HUES48 (cell line): ENCODE results near the gene MS4A8.
"Not testable (repeated sequence)": the region's sequence is repeated elsewhere in the genome, so short reads cannot be mapped to it uniquely, and the experiment has no call there.

Experiments used
- H3K27ac ChIP-seq: one replicate; pipeline ENCODE4 v1.7.0; 2013; ENCODE audit warnings: low read depth, low read length, inconsistent platforms
- H3K27me3 ChIP-seq: 2 replicates; pipeline ENCODE4 v1.6.1; 2013; ENCODE audit warnings: mild to moderate bottlenecking, low read length; ENCODE audit not compliant: control insufficient read depth, insufficient read depth
- H3K36me3 ChIP-seq: 2 replicates; pipeline ENCODE4 v1.6.1; 2013; ENCODE audit warnings: low read length; ENCODE audit not compliant: control insufficient read depth, insufficient read depth
- H3K4me1 ChIP-seq: 2 replicates; pipeline ENCODE4 v1.6.1; 2013; ENCODE audit warnings: mild to moderate bottlenecking, low read length; ENCODE audit not compliant: control insufficient read depth, insufficient read depth
- H3K4me3 ChIP-seq: 2 replicates; pipeline ENCODE4 v1.5.1; 2013; ENCODE audit warnings: mild to moderate bottlenecking, low read depth, low read length
- H3K9ac ChIP-seq: 2 replicates; pipeline ENCODE4 v1.6.1; 2013; ENCODE audit warnings: mild to moderate bottlenecking, low read depth, low read length, moderate library complexity
- H3K9me3 ChIP-seq: 2 replicates; pipeline ENCODE4 v1.6.1; 2013; ENCODE audit warnings: low read length; ENCODE audit not compliant: control insufficient read depth, insufficient read depth

MS4A8 gene, protein sequence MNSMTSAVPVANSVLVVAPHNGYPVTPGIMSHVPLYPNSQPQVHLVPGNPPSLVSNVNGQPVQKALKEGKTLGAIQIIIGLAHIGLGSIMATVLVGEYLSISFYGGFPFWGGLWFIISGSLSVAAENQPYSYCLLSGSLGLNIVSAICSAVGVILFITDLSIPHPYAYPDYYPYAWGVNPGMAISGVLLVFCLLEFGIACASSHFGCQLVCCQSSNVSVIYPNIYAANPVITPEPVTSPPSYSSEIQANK

DNA sequence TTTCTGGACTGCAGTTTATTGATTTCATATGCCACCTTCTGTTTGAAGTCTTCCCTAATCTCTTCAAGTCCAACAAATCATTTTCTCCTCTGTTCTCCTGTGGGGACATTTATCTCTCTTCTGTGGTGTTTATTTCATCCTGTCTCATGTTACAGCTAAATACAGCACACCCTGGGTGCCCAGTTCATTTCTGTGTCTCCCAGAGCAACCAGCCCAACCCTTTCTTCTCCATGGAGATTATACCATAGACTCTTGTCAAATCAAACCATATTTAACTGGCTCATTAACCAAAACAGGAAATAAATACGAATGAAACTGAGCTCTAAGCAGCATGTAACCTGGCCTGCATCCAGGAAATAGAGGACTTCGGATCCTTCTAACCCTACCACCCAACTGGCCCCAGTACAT, at the start of gene MS4A8:
Gene MS4A8 (plus strand): TSS at position 329 of the 408 bp plus-strand sequence. CDS start 1,249 bp downstream, outside the sequence.
- Histone ChIP-seq H3K9ac (no peak within 1 kb of the TSS), H3K36me3 (no peaks in the 10 kb centered on the region), H3K9me3 (no peaks in the 10 kb centered on the region), H3K27me3 (no peaks in the 10 kb centered on the region), H3K4me3 (no peak within 1 kb of the TSS), H3K27ac (no peak within 1 kb of the TSS), H3K4me1 (peaks cover 4% of the 10 kb centered on the region; the same call in 1 of the 2 replicates)

- Histone ChIP-seq H3K4me3 (no peak overlapping the region), H3K4me1 (no peaks in the 10 kb centered on the region), H3K36me3 (no peaks in the 10 kb centered on the region), H3K27me3 (no peaks in the 10 kb centered on the region), H3K9ac (no peak overlapping the region), H3K9me3 (peaks cover 11% of the 10 kb centered on the region), H3K27ac (no peak overlapping the region)
Measured at GRCh38 chr11:60657888-60658287, 41.5 kb upstream of the MS4A8 start.

DNA sequence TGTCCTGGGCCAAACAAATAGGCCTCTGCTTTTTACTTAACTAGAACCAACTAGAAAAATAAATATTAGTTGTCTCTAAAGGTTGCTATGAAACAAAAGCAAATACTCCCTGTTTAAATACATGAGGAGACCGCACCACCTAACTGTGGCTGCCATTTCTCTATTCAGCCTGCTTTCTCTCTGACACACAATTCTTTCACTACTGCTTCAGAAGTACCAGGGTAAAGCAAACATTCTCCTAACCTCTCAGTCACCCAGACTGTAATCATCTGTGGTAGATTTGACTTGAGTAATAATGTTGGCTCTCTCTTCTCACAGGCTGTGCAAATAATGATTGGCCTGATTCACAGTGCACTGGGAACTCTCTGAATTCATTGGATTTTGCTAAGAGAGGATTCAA, 41.0 kb upstream of the MS4A8 start:
- Histone ChIP-seq H3K27ac (no peak overlapping the region), H3K4me1 (no peaks in the 10 kb centered on the region), H3K9me3 (peaks cover 9% of the 10 kb centered on the region), H3K9ac (no peak overlapping the region), H3K27me3 (no peaks in the 10 kb centered on the region), H3K4me3 (no peak overlapping the region), H3K36me3 (no peaks in the 10 kb centered on the region)

DNA sequence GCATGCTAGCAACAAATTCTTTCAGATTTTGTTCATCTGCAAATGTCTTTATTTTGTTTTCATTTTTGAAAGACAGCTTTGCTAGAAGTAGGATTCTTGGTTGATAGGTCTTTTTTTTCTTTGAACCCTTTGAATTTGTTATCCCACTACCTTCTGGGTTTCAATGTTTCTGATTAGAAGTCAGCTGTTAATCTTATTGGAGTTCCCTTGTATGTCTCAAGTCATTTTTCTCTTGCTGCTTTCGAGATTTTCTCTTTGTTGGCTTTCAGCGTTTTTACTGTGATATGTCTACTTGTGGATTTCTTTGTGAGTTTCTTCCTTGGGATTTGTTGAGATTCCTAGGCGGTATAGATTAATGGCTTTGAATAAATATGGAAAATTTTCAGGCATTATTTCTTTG, 27.2 kb upstream of the MS4A8 start:
- no peaks in the 10 kb centered on the region for H3K27me3 ChIP-seq
- peaks cover 65% of the 10 kb centered on the region for H3K9me3 ChIP-seq
- no peaks in the 10 kb centered on the region for H3K4me1 ChIP-seq
- H3K9ac ChIP-seq: no peak overlapping the region
- no peaks in the 10 kb centered on the region for H3K36me3 ChIP-seq
- H3K4me3 ChIP-seq: no peak overlapping the region
- H3K27ac ChIP-seq: no peak overlapping the region

DNA sequence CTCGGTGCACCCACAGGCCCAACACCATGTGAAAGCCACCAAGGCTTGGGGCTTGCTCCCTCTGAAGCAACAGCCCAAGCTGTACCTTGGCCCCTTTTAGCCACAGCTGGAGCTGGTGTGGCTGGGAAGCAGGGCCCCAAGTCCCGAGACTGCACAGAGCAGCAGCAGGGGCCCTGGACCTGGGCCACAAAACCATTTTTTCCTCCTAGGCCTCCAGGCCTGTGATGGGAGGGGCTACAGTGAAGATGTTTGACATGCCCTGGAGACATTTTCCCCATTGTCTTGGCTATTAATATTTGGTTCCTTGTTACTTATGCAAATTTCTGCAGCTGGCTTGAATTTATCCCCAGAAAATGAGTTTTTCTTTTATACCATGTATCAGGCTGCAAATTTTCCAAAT, 21.2 kb upstream of the MS4A8 start:
- H3K4me1 ChIP-seq, H3K4me3 ChIP-seq, H3K9ac ChIP-seq, H3K27me3 ChIP-seq, H3K36me3 ChIP-seq, H3K27ac ChIP-seq: not testable (repeated sequence)
- peaks cover 68% of the 10 kb centered on the region for H3K9me3 ChIP-seq

DNA sequence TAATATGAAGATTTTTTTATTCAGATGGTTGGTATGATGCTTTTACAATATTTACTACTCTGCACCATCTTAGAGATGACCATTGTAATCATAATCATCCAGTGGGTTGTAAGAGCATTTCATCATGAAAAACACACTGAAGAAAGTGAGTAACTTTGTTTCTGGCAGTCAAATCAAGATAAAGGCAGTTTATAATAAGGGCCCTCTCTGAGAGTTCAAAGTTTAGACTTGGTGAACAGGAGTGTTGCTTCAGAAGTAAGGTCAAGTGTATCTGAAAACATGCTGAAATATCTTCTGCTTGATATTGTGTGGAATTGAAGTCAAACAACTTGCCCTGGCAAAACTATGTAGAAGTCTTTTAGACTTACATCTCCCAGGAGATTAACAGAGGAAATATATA, 19.5 kb upstream of the MS4A8 start:
- Histone ChIP-seq H3K4me3 (no peak overlapping the region), H3K36me3 (no peaks in the 10 kb centered on the region), H3K9me3 (peaks cover 55% of the 10 kb centered on the region), H3K4me1 (no peaks in the 10 kb centered on the region), H3K9ac (no peak overlapping the region), H3K27ac (no peak overlapping the region), H3K27me3 (no peaks in the 10 kb centered on the region)

DNA sequence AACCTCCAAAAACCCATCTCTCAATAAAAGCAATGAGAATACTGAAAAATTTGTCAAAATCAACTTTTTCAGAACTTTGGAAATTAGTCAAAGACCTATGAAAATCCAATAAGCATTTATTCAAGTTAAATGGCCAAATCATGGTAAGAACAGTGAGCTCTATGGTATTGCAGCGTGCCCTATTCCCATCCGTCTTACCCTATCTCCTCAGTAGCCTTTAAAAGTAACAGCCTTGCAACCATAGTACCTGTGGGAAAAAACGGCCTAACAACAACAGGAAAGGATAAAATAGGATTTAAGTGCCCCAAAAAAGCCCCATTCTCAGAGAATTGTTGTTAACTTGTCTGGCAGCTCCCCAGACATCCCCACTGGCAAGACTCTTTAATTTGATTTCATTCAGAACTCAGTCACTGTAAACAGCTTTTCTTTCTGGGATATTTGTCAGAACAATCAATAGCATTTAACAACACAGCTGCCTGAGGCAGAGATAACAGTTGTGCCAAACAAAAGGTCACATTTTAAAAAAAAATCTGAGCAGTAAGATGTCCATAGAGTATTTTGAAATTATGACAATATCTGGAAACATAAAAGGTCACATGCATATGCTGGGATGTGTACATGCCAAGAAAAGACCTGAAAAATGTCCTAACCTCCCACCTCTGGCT, 18.8 kb upstream of the MS4A8 start:
- no peak overlapping the region for H3K27ac ChIP-seq
- H3K9ac ChIP-seq: no peak overlapping the region
- no peak overlapping the region for H3K4me3 ChIP-seq
- H3K9me3 ChIP-seq: peaks cover 48% of the 10 kb centered on the region
- no peaks in the 10 kb centered on the region for H3K27me3 ChIP-seq
- H3K36me3 ChIP-seq: no peaks in the 10 kb centered on the region
- H3K4me1 ChIP-seq: no peaks in the 10 kb centered on the region

- H3K27ac ChIP-seq: not testable (repeated sequence)
Measured at GRCh38 chr11:60684541-60684848, 14.9 kb upstream of the MS4A8 start.

DNA sequence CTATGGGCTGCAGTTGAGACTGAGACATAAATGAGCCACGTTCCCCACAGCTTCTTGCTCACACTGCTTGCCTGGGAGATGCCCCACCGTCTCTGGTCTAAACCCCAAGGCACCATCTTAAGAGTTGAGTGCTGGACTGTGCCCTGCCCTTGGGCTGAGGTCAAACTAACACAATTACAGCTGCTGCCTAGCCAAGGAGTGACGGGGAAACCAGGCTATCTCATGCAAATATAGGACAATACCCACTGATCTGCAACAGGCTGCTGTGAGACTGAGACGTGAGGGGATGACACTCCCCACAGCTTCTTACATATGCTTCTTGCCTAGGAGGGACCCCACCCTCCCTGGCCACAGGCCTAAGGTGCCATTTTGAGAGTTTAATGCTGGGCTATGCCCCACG, 7.8 kb upstream of the MS4A8 start:
- Histone ChIP-seq H3K9me3 (peaks cover 6% of the 10 kb centered on the region; the same call in 1 of the 2 replicates), H3K4me1 (no peaks in the 10 kb centered on the region), H3K9ac (no peak overlapping the region), H3K4me3 (no peak overlapping the region), H3K27ac (no peak overlapping the region), H3K27me3 (no peaks in the 10 kb centered on the region), H3K36me3 (no peaks in the 10 kb centered on the region)

More at GRCh38 chr11:60684541-60684848, 14.9 kb upstream of the MS4A8 start:
- H3K9ac ChIP-seq, H3K4me3 ChIP-seq, H3K4me1 ChIP-seq, H3K27me3 ChIP-seq, H3K36me3 ChIP-seq: not testable (repeated sequence)
- H3K9me3 ChIP-seq: peaks cover 22% of the 10 kb centered on the region

GRCh38 chr11:60699936-60700335, 524 bp downstream of the MS4A8 start:
- H3K9ac ChIP-seq: no peak overlapping the region
- H3K27ac ChIP-seq: no peak overlapping the region
- no peaks in the 10 kb centered on the region for H3K36me3 ChIP-seq
- H3K9me3 ChIP-seq: no peaks in the 10 kb centered on the region
- H3K4me1 ChIP-seq: peaks cover 4% of the 10 kb centered on the region; the same call in 1 of the 2 replicates
- H3K27me3 ChIP-seq: no peaks in the 10 kb centered on the region
- H3K4me3 ChIP-seq: no peak overlapping the region

DNA sequence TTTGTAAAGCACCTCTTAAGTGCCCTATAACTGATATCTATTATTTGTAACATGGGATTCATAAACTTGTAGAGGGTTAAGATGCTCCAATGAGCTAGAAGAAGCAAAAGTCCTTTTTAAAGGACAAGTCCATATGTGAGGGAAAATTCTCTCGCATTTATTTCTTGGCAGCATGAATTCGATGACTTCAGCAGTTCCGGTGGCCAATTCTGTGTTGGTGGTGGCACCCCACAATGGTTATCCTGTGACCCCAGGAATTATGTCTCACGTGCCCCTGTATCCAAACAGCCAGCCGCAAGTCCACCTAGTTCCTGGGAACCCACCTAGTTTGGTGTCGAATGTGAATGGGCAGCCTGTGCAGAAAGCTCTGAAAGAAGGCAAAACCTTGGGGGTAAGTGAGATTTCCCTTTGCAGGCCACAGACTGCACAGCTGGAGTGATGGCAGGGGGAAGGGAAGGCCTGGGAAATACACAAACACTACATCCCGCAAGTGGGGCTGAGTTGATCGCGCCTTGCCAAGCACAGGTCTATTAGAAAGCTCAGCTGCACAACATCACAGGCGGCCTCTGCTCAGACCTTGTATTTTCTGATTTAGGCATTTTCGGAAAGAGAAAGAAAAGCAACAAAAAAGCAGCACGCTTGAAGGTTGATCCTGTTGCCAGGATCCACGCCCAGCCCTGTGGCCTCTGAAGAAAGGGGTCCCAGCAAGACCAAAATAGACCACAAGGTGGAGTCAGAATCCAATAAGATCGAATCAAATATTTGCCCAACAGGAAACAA, 1.5 kb downstream of the MS4A8 start:
- no peak overlapping the region for H3K9ac ChIP-seq
- peaks cover 4% of the 10 kb centered on the region; the same call in 1 of the 2 replicates for H3K4me1 ChIP-seq
- H3K27me3 ChIP-seq: no peaks in the 10 kb centered on the region
- H3K9me3 ChIP-seq: no peaks in the 10 kb centered on the region
- no peaks in the 10 kb centered on the region for H3K36me3 ChIP-seq
- H3K27ac ChIP-seq: no peak overlapping the region
- no peak overlapping the region for H3K4me3 ChIP-seq
